Pancreas (tissue), 10 donors: ENCODE results near the gene DLX4. TPM values are rescaled to one million over a fixed set of nuclear protein-coding genes. Genes with fewer than 3 reads are reported as not detected.

Experiments
- ATAC-seq, 4 donors: fragments of 200-7000 bp; cut with Tn5 transposase; one replicate each; pipeline versions ENCODE4 v1.8.0 to v1.9.1; 2020; ENCODE audit warnings: mild to moderate bottlenecking in 4 of 4, moderate library complexity in 4 of 4
- DNase-seq, 6 donors: peaks; one replicate each; pipeline ENCODE4 v3.0.0-alpha.2; 2020
- FAIRE-seq: peaks from 2 replicates; lab custom pipeline; 2012; peaks lifted over from hg19 to GRCh38; lab: Jason Lieb, UNC
- H3K27ac ChIP-seq, 4 donors: fragments of 200-600 bp; sonication (generic); 1 replicate in 3 of 4; 2 replicates in 1 of 4; pipeline versions ENCODE4 v1.5.0 to v1.8.0; 2020
- H3K27me3 ChIP-seq, 4 donors: fragments of 200-600 bp; one replicate each; pipeline ENCODE4 v1.8.0; 2021
- H3K36me3 ChIP-seq, 3 donors: fragments of 200-600 bp; sonication (generic) in 1 of 3; one replicate each; pipeline versions ENCODE4 v1.5.0 to v1.8.0; 2020 to 2021
- H3K4me1 ChIP-seq, 3 donors: fragments of 200-600 bp; one replicate each; pipeline ENCODE4 v1.8.0; 2021
- H3K4me3 ChIP-seq, 4 donors: fragments of 200-600 bp; sonication (generic) in 2 of 4; one replicate each; pipeline versions ENCODE4 v1.5.0 to v1.8.0; 2020 to 2021
- H3K9me3 ChIP-seq, 4 donors: fragments of 200-600 bp; one replicate each; pipeline ENCODE4 v1.8.0; 2021
- WGBS, 2 donors: extraction: QIAGEN DNeasy Blood & Tissue Kit; methylation state at CpG; one replicate each; pipeline ENCODE4 v1.1.7; 2013; 5-methylcytosine and 5-hydroxymethylcytosine counted together
- intact Hi-C, 3 donors: fragments of 100-400 bp; cut with DNase I; formaldehyde crosslinking; loops; one replicate each; pipeline versions ENCODE4 v1.11.1 to v1.14.2; 2022
- polyA plus RNA-seq, 2 donors: library from polyadenylated mRNA; stranded (reverse); fragments of 200-250 nt; gene quantifications; one replicate each; pipeline ENCODE4 v1.2.3, GENCODE V29; 2013
- total RNA-seq, 6 donors: library from RNA; stranded (reverse); fragmentation: NEBNext Ultra II Directional in 4 of 6; extraction: Animal tissue kit (Norgen Biotek cat#: 25700) in 4 of 6; gene quantifications; one replicate each; pipeline versions ENCODE4 v1.2.1 to v1.2.4, GENCODE V29; 2021 to 2023
- TF ChIP-seq, protein P1 (sequence below), 4 donors: fragments of 200-600 bp; sonication (generic) in 3 of 4; IDR thresholded peaks; one replicate each; pipeline versions ENCODE4 v1.5.0 to v1.8.0; 2021; ENCODE audit warnings: antibody characterized with exemption in 4 of 4
- donor health status: healthy with polysubstance abuse.
- donor health status: DM: no; HTN: no; CAD: no; lungs with moderate emphysema.
- donor health status: DM: no; HTN: no; CAD: no.
- donor health status: control.
- donor health status: control.
- donor health status: Bipolar disorder and iron deficiency.
- donor health status: DM: yes; HTN: yes; CAD: no.
- donor health status: DM: no; HTN: no; CAD: no.
- donor health status: DM: no; HTN: no; CAD: no.
- donor health status: DM: yes; HTN: yes; CAD: no.

Gene DLX4
- total and polyA plus RNA-seq, 8 donors: 0.16 to 0.30 (median 0.23) TPM; not detected in 3

DNA sequence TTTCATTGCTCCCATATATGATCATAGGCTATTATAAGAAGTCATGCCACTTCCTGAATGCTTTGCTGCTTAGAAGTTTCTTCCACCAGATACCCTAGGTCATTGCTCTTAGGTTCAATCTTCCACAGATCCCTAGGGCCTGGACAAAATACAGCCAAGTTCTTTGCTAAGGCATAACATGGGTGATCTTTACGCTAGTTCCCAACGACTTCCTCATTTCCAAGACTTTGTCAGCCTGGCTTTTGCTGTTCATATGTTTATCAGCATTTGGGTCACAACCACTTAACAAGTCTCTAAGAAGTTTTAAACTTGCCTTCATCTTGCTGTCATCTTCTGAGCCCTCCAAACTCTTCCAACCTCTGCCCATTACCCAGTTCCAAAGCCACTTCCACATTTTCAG lies 46.2 kb downstream of the DLX4 start:
- intact Hi-C loops: no loop called here
- no peak for DNase-seq
- Histone ChIP-seq H3K27ac (no peak overlapping the region), H3K4me1 (no peaks in the 10 kb centered on the region), H3K27me3 (peaks cover 0 to 3% (median 0%) of the 10 kb centered on the region in 4 donors), H3K9me3 (no peaks in the 10 kb centered on the region), H3K36me3 (no peaks in the 10 kb centered on the region), H3K4me3 (no peak overlapping the region)
- no peak for FAIRE-seq
- no peak for ATAC-seq
- TF ChIP-seq, protein P1, sequence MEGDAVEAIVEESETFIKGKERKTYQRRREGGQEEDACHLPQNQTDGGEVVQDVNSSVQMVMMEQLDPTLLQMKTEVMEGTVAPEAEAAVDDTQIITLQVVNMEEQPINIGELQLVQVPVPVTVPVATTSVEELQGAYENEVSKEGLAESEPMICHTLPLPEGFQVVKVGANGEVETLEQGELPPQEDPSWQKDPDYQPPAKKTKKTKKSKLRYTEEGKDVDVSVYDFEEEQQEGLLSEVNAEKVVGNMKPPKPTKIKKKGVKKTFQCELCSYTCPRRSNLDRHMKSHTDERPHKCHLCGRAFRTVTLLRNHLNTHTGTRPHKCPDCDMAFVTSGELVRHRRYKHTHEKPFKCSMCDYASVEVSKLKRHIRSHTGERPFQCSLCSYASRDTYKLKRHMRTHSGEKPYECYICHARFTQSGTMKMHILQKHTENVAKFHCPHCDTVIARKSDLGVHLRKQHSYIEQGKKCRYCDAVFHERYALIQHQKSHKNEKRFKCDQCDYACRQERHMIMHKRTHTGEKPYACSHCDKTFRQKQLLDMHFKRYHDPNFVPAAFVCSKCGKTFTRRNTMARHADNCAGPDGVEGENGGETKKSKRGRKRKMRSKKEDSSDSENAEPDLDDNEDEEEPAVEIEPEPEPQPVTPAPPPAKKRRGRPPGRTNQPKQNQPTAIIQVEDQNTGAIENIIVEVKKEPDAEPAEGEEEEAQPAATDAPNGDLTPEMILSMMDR (IDR thresholded peaks at IDR 0.05): no peak
- WGBS, 2 donors: 83 to 90% methylated on average over 2 of the region's 2 CpGs

DNA sequence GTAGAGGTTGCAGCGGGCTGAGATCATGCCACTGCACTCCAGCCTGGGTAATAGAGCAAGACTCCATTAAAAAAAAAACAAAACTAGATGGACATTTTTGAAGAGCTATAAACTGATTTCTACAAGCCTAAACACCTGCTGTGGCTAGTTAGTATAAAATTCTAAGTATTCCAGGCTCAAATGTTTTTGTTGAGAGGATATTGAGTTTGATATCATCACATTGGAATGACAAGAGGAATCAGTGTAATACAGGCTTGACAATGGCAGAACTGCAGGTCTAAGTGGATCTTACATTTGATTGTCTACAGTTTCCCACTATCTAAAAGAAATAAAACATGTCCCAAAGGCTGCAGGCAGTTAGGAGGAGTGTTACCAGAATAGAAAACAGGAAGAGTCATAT lies 49.9 kb downstream of the DLX4 start:
- FAIRE-seq: no peak
- no peak overlapping the region for H3K4me3 ChIP-seq
- no peak overlapping the region for H3K27ac ChIP-seq
- intact Hi-C loops: no loop called here
- DNase-seq: no peak
- WGBS, 2 donors: 78 to 95% methylated on average over 1 of the region's 1 CpG
- no peaks in the 10 kb centered on the region for H3K36me3 ChIP-seq
- H3K9me3 ChIP-seq: no peaks in the 10 kb centered on the region
- H3K4me1 ChIP-seq: no peaks in the 10 kb centered on the region
- TF ChIP-seq, protein P1 (IDR thresholded peaks at IDR 0.05): no peak
- no peak for ATAC-seq
- no peaks in the 10 kb centered on the region for H3K27me3 ChIP-seq

DNA sequence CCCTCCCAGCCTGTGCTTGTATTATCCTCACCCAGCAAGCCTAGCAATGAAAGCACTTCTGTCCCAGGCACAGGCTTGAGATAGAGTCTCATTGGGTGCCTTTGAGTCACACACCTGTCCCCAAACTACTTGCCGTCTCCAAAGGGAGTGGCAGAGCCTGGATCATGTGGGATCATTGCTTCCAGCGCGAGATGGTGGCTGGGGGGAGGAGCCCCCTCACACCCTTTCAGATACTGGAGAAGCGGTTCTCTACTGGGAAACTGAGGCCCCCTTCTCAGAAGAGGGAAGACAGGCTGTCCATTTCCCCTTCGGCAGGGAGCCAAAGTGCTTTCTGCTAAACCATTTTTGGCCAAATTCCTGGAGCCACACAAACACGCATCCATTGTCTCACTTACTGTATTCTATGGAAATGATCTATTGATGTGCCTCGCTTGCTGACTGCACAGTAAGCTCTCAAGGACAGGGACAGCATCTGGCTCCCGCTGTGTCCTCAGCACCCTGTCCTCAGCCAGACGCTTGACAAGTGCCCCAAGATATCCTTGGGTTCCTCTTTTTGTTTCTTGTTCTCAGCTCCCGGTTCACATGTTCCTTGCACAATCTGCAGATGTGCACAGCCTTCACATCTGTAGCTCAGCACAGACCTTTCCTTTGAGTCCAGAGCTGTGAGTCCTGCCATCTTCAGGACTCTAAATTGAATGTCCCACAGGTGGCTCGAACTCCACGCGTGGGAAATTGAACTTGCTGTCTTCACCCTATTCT lies 52.0 kb downstream of the DLX4 start:
- no peak for DNase-seq
- intact Hi-C loops: no loop called here
- no peaks in the 10 kb centered on the region for H3K36me3 ChIP-seq
- no peaks in the 10 kb centered on the region for H3K4me1 ChIP-seq
- no peaks in the 10 kb centered on the region for H3K9me3 ChIP-seq
- no peaks in the 10 kb centered on the region for H3K27me3 ChIP-seq
- 54 to 67% methylated on average over 13 of the region's 13 CpGs for WGBS, 2 donors
- ATAC-seq: no peak
- TF ChIP-seq, protein P1 (IDR thresholded peaks at IDR 0.05): no peak
- no peak overlapping the region for H3K27ac ChIP-seq
- no peak overlapping the region for H3K4me3 ChIP-seq
- FAIRE-seq: no peak

DNA sequence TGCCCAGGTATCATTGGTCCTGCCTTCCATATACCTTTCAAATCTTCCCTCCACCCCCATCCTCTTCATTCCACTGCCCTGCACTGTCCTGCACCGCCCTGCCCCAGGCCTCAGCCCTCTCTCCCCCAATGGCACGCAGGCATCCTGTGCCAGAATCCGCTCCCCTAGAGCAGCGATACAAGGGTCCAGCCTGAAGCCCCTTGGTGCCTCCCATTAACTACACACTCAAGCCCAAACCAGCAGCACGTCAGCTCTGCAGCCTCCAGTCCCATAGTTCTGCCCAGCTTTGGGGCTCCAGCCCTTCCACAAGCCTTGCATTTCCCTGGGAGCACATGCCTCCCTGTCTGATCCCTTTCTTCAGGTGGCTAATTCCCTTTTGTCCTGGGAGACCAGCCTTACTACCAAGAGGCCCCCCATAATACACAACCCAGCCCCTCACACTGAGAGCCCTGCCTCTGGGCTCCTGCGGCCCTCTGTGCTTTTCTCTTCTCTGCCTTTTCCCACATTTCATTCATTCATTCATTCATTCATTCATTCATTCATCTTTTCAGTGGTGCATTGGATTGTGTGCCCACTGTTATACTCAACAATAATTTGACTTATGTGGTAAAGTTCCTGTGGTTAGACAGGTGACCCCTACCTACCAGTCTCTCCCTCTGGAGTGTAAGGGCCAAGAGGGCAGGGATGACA lies 52.8 kb downstream of the DLX4 start:
- FAIRE-seq (no peak), ATAC-seq (no peak), DNase-seq (no peak)
- intact Hi-C loops: no loop called here
- no peaks in the 10 kb centered on the region for H3K9me3 ChIP-seq
- H3K36me3 ChIP-seq: no peaks in the 10 kb centered on the region
- no peak overlapping the region for H3K4me3 ChIP-seq
- TF ChIP-seq, protein P1 (IDR thresholded peaks at IDR 0.05): no peak
- H3K27me3 ChIP-seq: no peaks in the 10 kb centered on the region
- WGBS, 2 donors: 85 to 92% methylated on average over 6 of the region's 6 CpGs
- H3K4me1 ChIP-seq: no peaks in the 10 kb centered on the region
- no peak overlapping the region for H3K27ac ChIP-seq
